Peyer's patch (tissue), 4 donors: ENCODE measurements around the gene CHAC2. TPM values are rescaled to one million over a fixed set of nuclear protein-coding genes. Genes with fewer than 3 reads are reported as not detected.

Experiments used
- DNase-seq, 3 donors: peaks; one replicate each; pipeline ENCODE4 v3.0.0-alpha.2; 2017 to 2019
- H3K27ac ChIP-seq, 4 donors: fragments of 200-600 bp; sonication (generic); one replicate each; pipeline ENCODE4 v1.5.1; 2016 to 2019
- H3K27me3 ChIP-seq, 2 donors: fragments of 200-600 bp; sonication (generic); one replicate each; pipeline ENCODE4 v1.5.1; 2019
- H3K36me3 ChIP-seq, 3 donors: fragments of 200-600 bp; sonication (generic); one replicate each; pipeline ENCODE4 v1.5.1; 2016 to 2019
- H3K4me1 ChIP-seq, 4 donors: fragments of 200-600 bp; sonication (generic); one replicate each; pipeline ENCODE4 v1.5.1; 2016 to 2019
- H3K4me3 ChIP-seq, 4 donors: fragments of 200-600 bp; sonication (generic); 1 replicate in 3 of 4; 2 replicates in 1 of 4; pipeline ENCODE4 v1.5.1; 2016 to 2019; ENCODE audit warnings: mild to moderate bottlenecking in 1 of 4
- H3K9me3 ChIP-seq, 4 donors: fragments of 200-600 bp; sonication (generic); one replicate each; pipeline ENCODE4 v1.5.1; 2016 to 2019; ENCODE audit warnings: mild to moderate bottlenecking in 1 of 4
- POLR2A ChIP-seq, 2 donors: fragments of 450-650 bp; IDR thresholded peaks; one replicate each; pipeline ENCODE4 v1.5.1; 2017; ENCODE audit warnings: antibody characterized with exemption in 2 of 2, mild to moderate bottlenecking in 2 of 2, moderate library complexity in 2 of 2
- total RNA-seq, 4 donors: library from RNA; depleted of rRNA; stranded (reverse); fragments of >200 nt; gene quantifications; one replicate each; pipeline ENCODE4 v1.1.0, GENCODE V29; 2016
- TF ChIP-seq, protein P1 (sequence below), 6 experiments: fragments of 450-650 bp in 4 of 6; fragments of 200-600 bp in 2 of 6; sonication (generic) in 1 of 6; IDR thresholded peaks; one replicate each; pipeline ENCODE4 v1.5.1; 2017 to 2019; ENCODE audit warnings: antibody characterized with exemption in 6 of 6, mild to moderate bottlenecking in 3 of 6, moderate library complexity in 1 of 6

CHAC2 gene
- total RNA-seq, 4 donors from 2014 or later, result 1.9 to 3.2 (median 2.9) TPM; not detected in 1

DNA sequence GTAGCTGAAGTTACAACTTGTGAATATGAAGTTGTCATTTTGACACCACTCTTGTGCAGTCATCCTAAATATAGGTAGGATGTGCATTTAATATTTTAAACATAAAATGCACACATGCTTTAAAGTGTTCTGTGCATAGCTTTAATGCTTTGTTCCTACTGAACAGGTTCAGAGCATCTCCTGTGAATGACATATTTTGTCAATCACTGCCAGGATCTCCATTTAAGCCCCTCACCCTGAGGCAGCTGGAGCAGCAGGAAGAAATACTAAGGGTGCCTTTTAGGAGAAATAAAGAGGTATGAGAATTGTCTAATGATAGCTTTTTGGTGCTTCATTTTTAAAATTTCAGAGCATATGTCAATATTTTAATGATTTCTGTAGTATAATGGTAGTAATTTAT lies 33.9 kb downstream of the CHAC2 start:
- Histone ChIP-seq H3K36me3 (peaks cover 0 to 82% (median 0%) of the 10 kb centered on the region in 3 donors), H3K4me1 (no peaks in the 10 kb centered on the region), H3K4me3 (no peak overlapping the region), H3K9me3 (no peaks in the 10 kb centered on the region), H3K27me3 (no peaks in the 10 kb centered on the region), H3K27ac (no peak overlapping the region)
- DNase-seq, result no peak
- TF ChIP-seq, protein P1, sequence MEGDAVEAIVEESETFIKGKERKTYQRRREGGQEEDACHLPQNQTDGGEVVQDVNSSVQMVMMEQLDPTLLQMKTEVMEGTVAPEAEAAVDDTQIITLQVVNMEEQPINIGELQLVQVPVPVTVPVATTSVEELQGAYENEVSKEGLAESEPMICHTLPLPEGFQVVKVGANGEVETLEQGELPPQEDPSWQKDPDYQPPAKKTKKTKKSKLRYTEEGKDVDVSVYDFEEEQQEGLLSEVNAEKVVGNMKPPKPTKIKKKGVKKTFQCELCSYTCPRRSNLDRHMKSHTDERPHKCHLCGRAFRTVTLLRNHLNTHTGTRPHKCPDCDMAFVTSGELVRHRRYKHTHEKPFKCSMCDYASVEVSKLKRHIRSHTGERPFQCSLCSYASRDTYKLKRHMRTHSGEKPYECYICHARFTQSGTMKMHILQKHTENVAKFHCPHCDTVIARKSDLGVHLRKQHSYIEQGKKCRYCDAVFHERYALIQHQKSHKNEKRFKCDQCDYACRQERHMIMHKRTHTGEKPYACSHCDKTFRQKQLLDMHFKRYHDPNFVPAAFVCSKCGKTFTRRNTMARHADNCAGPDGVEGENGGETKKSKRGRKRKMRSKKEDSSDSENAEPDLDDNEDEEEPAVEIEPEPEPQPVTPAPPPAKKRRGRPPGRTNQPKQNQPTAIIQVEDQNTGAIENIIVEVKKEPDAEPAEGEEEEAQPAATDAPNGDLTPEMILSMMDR (IDR thresholded peaks at IDR 0.05), result no peak
- TF ChIP-seq POLR2A (IDR thresholded peaks at IDR 0.05), result no peak

DNA sequence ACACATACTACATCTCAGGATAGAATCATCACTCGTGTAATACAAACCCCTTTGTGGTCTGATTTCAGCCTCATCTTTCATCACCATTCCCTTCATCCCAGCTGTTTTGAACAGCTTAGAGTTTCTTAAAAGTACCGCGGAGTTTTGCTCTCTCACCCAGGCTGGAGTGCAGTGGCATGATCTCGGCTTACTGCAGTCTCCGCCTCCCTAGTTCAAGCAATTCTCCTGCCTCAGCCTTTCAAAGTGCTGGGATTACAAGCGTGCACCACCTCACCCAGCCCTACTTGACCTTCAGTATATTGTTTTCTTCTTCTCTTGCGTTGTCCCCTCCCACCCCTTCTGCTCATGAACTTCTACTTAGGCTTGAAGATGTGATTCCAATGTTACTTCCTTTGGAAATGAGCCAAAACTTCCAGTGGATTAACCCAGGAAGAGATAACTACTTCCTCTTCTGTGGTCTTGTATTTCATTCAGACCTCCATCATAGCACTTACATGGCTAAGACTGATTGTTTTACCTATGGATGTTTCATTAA lies 35.1 kb downstream of the CHAC2 start:
- H3K9me3 ChIP-seq, result no peaks in the 10 kb centered on the region
- DNase-seq, result no peak
- no peaks in the 10 kb centered on the region for H3K4me1 ChIP-seq
- H3K36me3 ChIP-seq, result peaks cover 0 to 83% (median 0%) of the 10 kb centered on the region in 3 donors
- H3K4me3 ChIP-seq, result no peak overlapping the region
- TF ChIP-seq POLR2A (IDR thresholded peaks at IDR 0.05), result no peak
- TF ChIP-seq, protein P1 (IDR thresholded peaks at IDR 0.05), result no peak
- no peak overlapping the region for H3K27ac ChIP-seq
- no peaks in the 10 kb centered on the region for H3K27me3 ChIP-seq

DNA sequence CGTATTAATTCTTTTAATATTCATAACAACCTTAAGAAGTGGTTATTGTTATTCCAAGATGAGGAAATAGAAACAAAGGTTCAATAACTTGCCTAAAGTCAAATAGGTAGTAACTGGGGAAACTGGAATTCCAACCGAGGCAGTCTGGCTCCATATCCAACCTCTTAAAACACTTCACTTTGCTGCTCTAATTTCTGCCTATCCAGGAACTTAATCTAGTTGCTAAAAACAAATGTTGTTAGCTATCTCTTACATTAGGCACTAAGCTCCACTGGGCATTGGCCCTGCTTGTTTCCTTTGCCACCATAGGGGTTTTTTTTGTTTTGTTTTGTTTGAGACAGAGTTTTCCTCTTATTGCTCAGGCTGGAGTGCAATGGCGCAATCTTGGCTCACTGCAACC lies 44.0 kb downstream of the CHAC2 start:
- Histone ChIP-seq H3K9me3 (no peaks in the 10 kb centered on the region), H3K27ac (no peak overlapping the region), H3K27me3 (no peaks in the 10 kb centered on the region), H3K4me1 (no peaks in the 10 kb centered on the region), H3K4me3 (no peak overlapping the region), H3K36me3 (peaks cover 0 to 81% (median 0%) of the 10 kb centered on the region in 3 donors)
- no peak for DNase-seq
- TF ChIP-seq, protein P1 (IDR thresholded peaks at IDR 0.05), result no peak
- no peak for TF ChIP-seq POLR2A (IDR thresholded peaks at IDR 0.05)

DNA sequence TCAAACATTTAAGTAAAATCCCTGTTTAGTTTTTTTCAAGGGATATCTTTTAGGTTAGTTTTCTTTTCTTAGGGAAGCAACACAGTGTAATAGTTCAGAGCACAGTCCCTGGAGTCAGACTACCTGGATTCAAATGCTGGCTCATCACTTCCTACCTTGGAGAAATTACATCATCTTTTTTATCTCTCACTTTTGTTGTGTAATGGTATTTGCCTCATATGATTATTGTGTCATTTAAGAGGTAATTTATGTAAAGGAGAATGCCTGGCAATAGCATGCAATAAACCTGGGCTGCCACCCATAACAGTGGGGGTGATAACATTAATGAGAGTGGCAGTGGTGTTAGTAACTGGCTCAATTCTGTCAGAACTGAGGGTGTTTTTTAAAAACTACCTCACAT lies 45.5 kb downstream of the CHAC2 start:
- peak in 1 of 3 donors; percentile 52 for DNase-seq
- no peak for TF ChIP-seq POLR2A (IDR thresholded peaks at IDR 0.05)
- TF ChIP-seq, protein P1 (IDR thresholded peaks at IDR 0.05), result no peak
- no peaks in the 10 kb centered on the region for H3K27me3 ChIP-seq
- H3K4me3 ChIP-seq, result no peak overlapping the region
- peaks cover 0 to 77% (median 0%) of the 10 kb centered on the region in 3 donors for H3K36me3 ChIP-seq
- no peaks in the 10 kb centered on the region for H3K9me3 ChIP-seq
- peak overlapping the region in 1 of 4 donors; percentile 7 for H3K27ac ChIP-seq
- no peaks in the 10 kb centered on the region for H3K4me1 ChIP-seq

DNA sequence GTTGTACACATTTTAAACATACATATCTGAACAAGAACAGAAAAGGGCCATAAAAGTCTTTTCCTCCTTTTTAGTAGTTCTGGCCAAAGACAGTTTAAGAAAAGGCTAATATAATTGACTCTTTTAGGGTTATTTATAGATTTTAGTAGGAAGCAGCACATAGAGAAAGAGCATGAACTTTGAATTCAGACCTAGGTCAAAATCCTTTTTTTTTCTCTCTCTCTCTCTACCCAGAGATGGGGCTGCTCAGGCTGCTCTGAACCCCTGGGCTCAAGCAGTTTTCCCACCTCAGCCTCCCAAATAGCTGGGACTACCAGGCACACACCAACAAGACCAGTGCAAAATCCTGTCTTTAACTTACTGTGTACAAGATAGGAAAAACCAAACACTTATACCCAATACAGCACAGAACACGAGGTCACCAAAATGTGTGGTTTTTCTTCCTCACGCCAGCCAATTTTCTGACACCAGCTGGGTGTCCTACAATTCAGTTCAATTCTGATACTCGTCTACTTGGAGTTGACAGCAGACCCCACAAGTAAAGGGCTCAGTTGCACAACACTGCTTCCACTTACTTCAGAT lies 51.3 kb downstream of the CHAC2 start:
- H3K36me3 ChIP-seq, result peaks cover 0 to 45% (median 0%) of the 10 kb centered on the region in 3 donors
- no peak overlapping the region for H3K27ac ChIP-seq
- H3K9me3 ChIP-seq, result no peaks in the 10 kb centered on the region
- TF ChIP-seq, protein P1 (IDR thresholded peaks at IDR 0.05), result no peak
- no peak for TF ChIP-seq POLR2A (IDR thresholded peaks at IDR 0.05)
- no peaks in the 10 kb centered on the region for H3K27me3 ChIP-seq
- no peak overlapping the region for H3K4me3 ChIP-seq
- H3K4me1 ChIP-seq, result peaks cover 0 to 5% (median 0%) of the 10 kb centered on the region in 4 donors
- DNase-seq, result no peak
